HG03196 (cell line): ENCODE results near the gene SMYD3.

Experiments
- ATAC-seq: cut with Tn5 transposase; IDR thresholded peaks from one replicate; pipeline ENCODE4 v1.9.1; 2021; ENCODE audit not compliant: unreplicated experiment

SMYD3 gene

DNA sequence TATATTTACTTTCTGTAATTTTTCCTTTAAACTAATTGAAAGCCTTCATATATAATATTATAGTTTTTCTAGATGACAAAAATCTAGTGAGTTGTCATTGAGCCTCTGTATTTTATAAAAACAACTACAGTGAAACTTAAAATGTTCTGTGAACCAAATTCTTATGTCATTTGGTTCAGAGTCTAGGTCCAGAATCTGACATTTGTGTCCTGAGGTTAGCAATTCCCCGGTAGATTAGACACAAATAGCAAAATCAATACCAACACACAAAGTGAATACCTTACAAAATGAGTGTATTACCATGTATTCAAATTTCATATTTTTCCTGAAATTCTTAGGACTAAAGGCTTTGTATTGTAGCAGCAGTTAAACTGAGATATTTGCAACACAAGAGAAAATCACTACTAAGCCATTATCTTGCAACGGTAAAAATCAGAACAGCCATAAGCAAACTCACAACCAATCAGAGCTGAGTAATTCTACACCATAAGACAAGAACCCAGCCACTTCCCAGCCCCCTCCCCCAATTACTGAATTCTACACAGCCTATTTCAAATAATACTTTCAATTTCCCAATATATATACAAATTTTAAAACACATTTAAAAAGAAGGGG lies 573.5 kb downstream of the SMYD3 start:
- no peak for ATAC-seq

- ATAC-seq, result no peak
Observed at GRCh38 chr1:245932302-245932972, 574.6 kb downstream of the SMYD3 start.

GRCh38 chr1:245931450-245931849 lies 575.6 kb downstream of the SMYD3 start:
- ATAC-seq, result no peak

- ATAC-seq, result no peak
Observed at GRCh38 chr1:245929224-245929623, 577.9 kb downstream of the SMYD3 start.

- ATAC-seq, result no peak
Observed at GRCh38 chr1:245926888-245927287, 580.2 kb downstream of the SMYD3 start.

DNA sequence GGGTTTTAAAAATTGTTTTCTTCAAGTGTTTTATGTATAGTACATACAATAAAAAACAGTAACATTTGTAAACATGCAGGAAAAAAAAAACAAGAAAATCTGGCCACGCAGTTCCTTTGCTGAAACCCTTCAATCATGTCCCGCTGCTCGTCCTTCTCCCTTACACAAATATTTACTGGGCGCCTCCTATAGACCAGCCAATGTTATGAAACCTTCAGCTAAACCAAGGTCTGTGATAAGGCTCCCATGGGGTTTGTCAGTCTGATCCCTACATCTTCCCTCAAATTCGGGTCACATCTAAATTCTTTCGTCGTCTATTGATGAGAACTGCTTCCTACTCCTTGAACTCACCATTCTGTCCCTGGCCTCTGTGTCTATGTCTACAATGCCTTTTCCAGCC lies 583.9 kb downstream of the SMYD3 start:
- ATAC-seq, result no peak

GRCh38 chr1:245921417-245921816 lies 585.7 kb downstream of the SMYD3 start:
- no peak for ATAC-seq

DNA sequence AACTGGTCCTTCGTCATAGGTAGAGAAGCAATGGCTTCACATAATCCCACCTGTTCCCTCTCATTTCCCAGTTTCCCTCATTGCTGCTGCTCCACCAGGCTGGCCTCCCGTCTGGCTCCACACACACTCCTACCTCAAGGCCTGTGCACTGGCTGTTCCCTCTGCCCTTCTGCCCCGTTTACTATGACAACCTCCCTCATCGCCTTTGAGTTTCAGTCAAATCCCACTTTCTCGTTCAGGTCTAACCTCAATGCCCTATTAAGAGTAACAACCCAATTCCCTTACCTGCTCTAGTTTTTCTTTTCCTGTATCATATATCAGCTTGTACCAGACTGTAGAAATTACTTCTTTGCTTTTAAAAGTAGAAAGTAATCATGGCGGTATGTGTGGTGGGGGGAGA lies 589.7 kb downstream of the SMYD3 start:
- no peak for ATAC-seq

DNA sequence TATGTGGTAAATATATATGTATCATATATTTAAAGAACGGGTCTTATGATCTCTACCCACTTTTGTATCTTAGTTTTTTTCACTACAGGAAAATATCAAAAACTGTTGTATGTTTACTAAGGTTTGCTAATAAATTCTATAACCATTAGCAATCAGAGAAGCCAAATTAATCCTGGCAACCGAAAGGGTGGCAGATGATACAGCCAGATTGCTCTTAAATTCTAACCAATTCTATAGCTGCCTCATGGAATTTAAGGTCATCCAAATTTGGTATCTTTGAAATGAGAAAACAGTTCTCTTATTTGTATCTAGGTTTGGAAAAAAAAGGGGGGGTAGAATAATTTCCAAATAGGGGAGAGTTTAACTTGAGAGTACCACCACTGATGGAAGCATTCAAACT lies 591.2 kb downstream of the SMYD3 start:
- no peak for ATAC-seq

- ATAC-seq, result no peak
Observed at GRCh38 chr1:245915406-245915805, 591.7 kb downstream of the SMYD3 start.

DNA sequence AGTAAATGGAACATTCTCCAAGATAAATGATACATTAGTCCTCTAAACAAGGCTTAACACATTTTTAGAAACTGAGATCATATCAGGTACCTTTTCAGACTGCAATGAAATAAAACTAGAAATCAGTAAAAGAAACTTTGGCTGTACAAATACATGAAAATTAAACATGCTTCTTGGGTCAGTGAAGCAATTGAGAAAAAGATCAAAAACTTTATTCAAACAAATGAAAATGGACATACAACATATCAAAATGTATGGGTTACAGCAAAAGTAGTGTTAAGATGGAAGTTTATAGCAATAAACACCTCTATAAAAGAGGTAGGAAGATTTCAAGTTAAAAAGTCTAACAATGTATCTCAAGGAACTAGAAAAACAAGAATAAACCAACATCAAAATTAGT lies 598.5 kb downstream of the SMYD3 start:
- no peak for ATAC-seq

GRCh38 chr1:245906207-245906606 lies 600.9 kb downstream of the SMYD3 start:
- no peak for ATAC-seq

- ATAC-seq, result no peak
Observed at GRCh38 chr1:245903851-245904250, 603.2 kb downstream of the SMYD3 start.

DNA sequence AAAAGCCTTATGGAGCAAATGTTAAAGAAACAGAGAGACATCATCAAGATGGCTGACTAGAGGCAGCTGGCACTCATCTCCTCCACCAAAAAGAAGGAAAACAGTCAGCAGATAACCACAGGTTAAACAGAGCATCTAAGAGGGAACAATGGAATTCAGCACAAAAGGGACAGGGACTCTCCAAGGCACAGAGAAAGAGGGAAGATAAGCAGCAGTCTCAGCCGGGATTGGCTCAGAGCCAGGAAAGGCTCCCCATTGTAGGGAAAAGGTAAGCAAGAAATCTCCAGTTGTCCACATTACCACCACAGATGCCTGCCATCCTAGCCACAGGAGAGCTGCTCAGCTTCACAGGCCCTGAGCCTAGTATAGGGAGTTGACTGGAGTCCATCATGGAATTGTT lies 605.5 kb downstream of the SMYD3 start:
- ATAC-seq, result no peak

DNA sequence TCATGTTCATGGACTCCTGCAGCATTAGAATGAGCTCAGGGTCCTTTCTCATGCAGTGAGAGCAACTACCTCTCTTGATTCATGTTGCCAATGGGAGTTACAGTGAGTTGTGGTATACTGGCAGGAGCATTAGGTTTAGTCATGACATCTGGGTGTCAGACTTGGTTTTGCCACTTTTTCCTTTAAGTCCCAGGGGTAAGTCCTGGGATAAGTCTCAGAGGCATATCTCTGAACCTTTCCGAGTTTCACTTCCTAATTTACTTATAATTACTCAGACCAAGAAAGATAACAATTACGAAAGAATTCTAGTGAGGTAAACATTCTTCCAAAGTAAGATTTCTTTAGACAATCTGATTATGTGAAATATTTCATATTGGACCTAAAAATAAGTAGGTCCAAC lies 606.0 kb downstream of the SMYD3 start:
- ATAC-seq, result no peak

DNA sequence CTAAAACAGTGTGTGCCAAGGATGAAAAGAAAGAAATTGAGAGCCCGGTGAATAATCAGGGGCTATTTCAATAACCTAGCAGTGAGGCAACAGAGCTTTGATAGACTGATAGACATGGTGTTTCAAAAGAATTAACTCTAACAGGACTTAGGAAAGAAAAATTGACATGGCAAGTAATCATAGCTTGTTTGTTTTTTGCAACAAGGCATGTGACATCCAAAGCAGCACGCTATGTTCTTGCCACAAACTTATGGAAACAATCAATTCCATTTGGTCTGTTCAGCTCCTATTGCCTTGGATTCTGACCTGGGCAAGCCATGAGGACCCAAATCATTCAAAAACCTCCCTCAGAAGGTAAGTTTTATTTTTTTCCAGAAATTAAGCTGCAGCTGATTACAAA lies 608.5 kb downstream of the SMYD3 start:
- ATAC-seq, result no peak

DNA sequence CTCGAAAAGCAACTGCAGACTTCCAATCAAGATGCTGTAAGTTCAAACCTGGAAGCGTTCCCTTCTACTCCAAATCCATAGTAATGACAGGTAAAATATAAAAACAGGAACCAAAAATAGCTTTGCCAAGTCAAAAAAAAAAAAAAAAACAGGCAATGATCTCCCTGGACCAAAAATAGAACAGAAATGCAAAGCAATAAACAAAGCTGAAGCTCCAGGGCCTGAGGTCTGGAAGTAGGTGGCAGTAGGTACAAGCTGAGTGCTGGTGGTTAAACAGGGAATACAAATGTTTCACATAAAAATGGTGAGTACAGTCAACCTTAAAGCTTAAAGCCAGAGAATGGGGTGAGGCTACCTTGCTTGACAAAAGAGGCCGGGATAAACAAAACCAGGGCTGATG lies 610.8 kb downstream of the SMYD3 start:
- no peak for ATAC-seq

DNA sequence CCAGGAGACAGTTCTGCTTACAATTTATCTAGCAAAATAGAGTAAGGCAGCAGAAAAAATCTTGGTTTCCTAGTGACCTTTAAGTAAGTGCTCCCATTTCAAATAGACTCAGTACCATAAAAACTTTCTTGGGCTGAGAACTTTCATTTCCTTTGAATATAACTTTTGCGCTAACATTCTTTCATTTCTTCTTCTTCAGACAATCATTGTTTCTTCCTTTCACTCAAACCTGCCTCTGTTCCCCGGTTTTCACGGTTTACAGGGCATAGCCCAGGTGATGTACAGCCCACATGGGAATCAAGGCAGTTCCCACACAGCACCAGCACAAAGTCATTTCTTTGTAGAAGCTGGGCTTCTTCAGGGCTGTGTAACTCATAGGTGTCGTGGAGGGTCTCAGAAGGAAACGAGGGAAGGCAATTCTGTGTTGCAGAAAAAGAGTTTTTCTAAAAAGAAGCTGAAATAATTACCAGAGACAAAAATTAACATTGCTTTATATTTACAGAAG lies 611.6 kb downstream of the SMYD3 start:
- ATAC-seq, result no peak

DNA sequence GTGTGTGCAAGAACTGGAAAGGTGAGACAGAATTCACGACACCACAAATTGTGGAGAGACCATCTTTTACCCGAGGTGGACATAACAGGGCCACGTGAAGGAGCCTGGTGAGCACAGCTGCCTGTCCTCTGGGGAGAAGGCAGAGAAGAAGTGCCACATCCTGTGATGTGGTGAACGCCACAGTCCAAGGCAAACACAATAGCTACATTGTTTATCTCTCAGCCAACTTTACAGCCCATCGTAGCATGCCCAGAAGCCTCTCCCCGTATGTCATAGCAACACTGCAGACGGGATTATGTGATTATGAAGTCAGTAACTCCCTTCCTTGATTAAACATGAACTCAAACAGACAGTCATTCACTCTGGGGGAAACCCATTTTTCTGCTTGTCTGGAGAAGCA lies 612.2 kb downstream of the SMYD3 start:
- ATAC-seq, result no peak

DNA sequence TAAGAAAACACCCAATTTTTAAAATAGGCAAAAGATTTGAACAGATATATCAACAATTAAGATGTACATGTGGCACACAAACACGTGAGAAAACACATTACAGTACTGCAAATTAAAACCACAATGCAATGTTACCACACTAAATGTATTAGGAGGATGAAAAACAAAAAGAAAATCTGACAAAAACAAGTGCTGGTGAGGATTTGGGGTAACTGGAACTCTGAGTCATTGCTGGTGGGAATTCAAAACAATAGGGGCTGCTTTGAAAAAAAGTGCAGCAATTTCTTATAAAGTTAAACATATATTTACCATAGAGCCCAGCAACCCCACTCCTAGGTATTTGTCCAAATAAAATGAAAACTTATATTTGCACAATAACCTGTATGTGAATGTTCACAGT lies 614.1 kb downstream of the SMYD3 start:
- ATAC-seq, result no peak

- ATAC-seq, result no peak
Observed at GRCh38 chr1:245888809-245889208, 618.3 kb downstream of the SMYD3 start.

- ATAC-seq, result no peak
Observed at GRCh38 chr1:245887829-245888228, 619.2 kb downstream of the SMYD3 start.
